K562 (cell line): ENCODE results near the gene PLPPR1. TPM values are rescaled to one million over a fixed set of nuclear protein-coding genes. Genes with fewer than 3 reads are reported as not detected.

ENCODE experiments used
- ATAC-seq: fragments of 200-7000 bp; cut with Tn5 transposase; 3 replicates; pipeline ENCODE4 v1.9.1; 2020; ENCODE audit warnings: moderate library complexity
- BruUV-seq: library from RNA; stranded (reverse); fragments of 400-500 nt; replicated peaks from 2 replicates; lab custom pipeline; 2021; lab: Mats Ljungman, UMichigan
- CTCF ChIA-PET: fragments of 300-600 bp; formaldehyde crosslinking; extraction: SDS; loops from one replicate; lab custom pipeline; 2021; ENCODE audit warnings: low intra/inter-chr PET ratio; lab: Yijun Ruan, JAX
- POLR2A ChIA-PET: fragments of 300-600, 350-650 bp; sonication (Branson Sonifier 250); formaldehyde crosslinking; extraction: SDS; loops from one replicate; lab custom pipeline; 2021; ENCODE audit warnings: antibody characterized with exemption, inconsistent platforms; lab: Yijun Ruan, JAX
- DNase-seq, 4 experiments: peaks; one replicate each; pipeline versions ENCODE4 v3.0.0 to v3.0.0-alpha.2; 2011 to 2018; ENCODE audit warnings: low spot score in 3 of 4, mixed read lengths in 3 of 4; ENCODE audit errors: extremely low read depth in 1 of 4
- FAIRE-seq: peaks from 2 replicates; lab custom pipeline; 2011; peaks lifted over from hg19 to GRCh38; lab: Jason Lieb, UNC
- H2AFZ ChIP-seq: 2 replicates; pipeline ENCODE4 v1.6.0; 2011; ENCODE audit warnings: low read depth, low read length, control low read depth, inconsistent platforms
- H3K27ac ChIP-seq: fragments of 200-600 bp; 3 replicates; pipeline ENCODE4 v1.8.0; 2011; ENCODE audit warnings: low read depth, mild to moderate bottlenecking, control low read depth, inconsistent platforms, low read length, moderate library complexity, mixed read lengths; ENCODE audit errors: extremely low read depth
- H3K27me3 ChIP-seq, 2 experiments: fragments of 300-600 bp in 1 of 2; 2 replicates in 1 of 2; 3 replicates in 1 of 2; pipeline versions ENCODE4 v1.6.0 to v1.8.0; 2011; ENCODE audit warnings: inconsistent platforms in 2 of 2, low read length in 2 of 2, mild to moderate bottlenecking in 1 of 2, mixed read lengths in 1 of 2, moderate library complexity in 1 of 2; ENCODE audit not compliant: control insufficient read depth in 2 of 2, insufficient read depth in 2 of 2
- H3K36me3 ChIP-seq: fragments of 300-600 bp; 3 replicates; pipeline ENCODE4 v1.8.0; 2011; ENCODE audit warnings: mild to moderate bottlenecking, low read length, inconsistent platforms; ENCODE audit not compliant: control insufficient read depth, insufficient read depth
- H3K4me1 ChIP-seq, 2 experiments: fragments of 200-600 bp in 1 of 2; replicated peaks in 1 of 2; 2 replicates in 1 of 2; 3 replicates in 1 of 2; pipeline versions ENCODE4 v1.5.1 to v1.8.0; 2011; ENCODE audit warnings: inconsistent platforms in 2 of 2, low read length in 2 of 2, mild to moderate bottlenecking in 1 of 2, mixed read lengths in 1 of 2, moderate library complexity in 1 of 2; ENCODE audit not compliant: control insufficient read depth in 2 of 2, insufficient read depth in 2 of 2
- H3K4me2 ChIP-seq: 2 replicates; pipeline ENCODE4 v1.6.1; 2011; ENCODE audit warnings: low read length, control low read depth, inconsistent platforms, mixed read lengths; ENCODE audit not compliant: insufficient read depth
- H3K4me3 ChIP-seq: fragments of 200-600 bp; sonication (generic), shearing (Covaris generic); 2 replicates; pipeline ENCODE4 v1.5.1; 2016; ENCODE audit warnings: control low read depth, inconsistent platforms
- H3K79me2 ChIP-seq: fragments of 200-600 bp; 3 replicates; pipeline ENCODE4 v1.8.0; 2011; ENCODE audit warnings: low read length, inconsistent platforms; ENCODE audit not compliant: control insufficient read depth, insufficient read depth
- H3K9ac ChIP-seq, 2 experiments: 2 replicates each; pipeline versions ENCODE4 v1.6.0 to v1.6.1; 2011; ENCODE audit warnings: low read depth in 2 of 2, low read length in 2 of 2, control low read depth in 1 of 2, inconsistent platforms in 1 of 2, mild to moderate bottlenecking in 1 of 2, mixed read lengths in 1 of 2; ENCODE audit not compliant: insufficient read depth in 1 of 2
- H3K9me1 ChIP-seq: one replicate; pipeline ENCODE4 v1.6.0; 2011; ENCODE audit warnings: inconsistent platforms, mild to moderate bottlenecking, low read length, moderate library complexity; ENCODE audit not compliant: control insufficient read depth, insufficient read depth
- H3K9me3 ChIP-seq: replicated peaks from 2 replicates; pipeline ENCODE4 v1.5.1; 2011; ENCODE audit warnings: low read depth, low read length, inconsistent platforms; ENCODE audit not compliant: control insufficient read depth, insufficient read depth
- H4K20me1 ChIP-seq: replicated peaks from 2 replicates; pipeline ENCODE4 v1.6.1; 2011; ENCODE audit warnings: low read length, inconsistent platforms, mixed read lengths; ENCODE audit not compliant: control insufficient read depth, insufficient read depth
- ARID3B ChIP-seq: fragments of 250-450 bp; sonication (Bioruptor Pico); IDR thresholded peaks from 2 replicates; pipeline ENCODE4 v1.4.0; 2020; ENCODE audit warnings: borderline replicate concordance
- E2F4 ChIP-seq: sonication (generic); formaldehyde crosslinking; IDR thresholded peaks from 2 replicates; pipeline ENCODE4 v1.8.0; 2022; ENCODE audit warnings: mild to moderate bottlenecking, low read depth, missing genetic modification reagents
- RBBP5 ChIP-seq: fragments of 200-600 bp; sonication (generic); IDR thresholded peaks from 2 replicates; pipeline ENCODE4 v1.6.1; 2012; ENCODE audit warnings: borderline replicate concordance, mild to moderate bottlenecking, low read length, control low read depth, inconsistent platforms; ENCODE audit not compliant: insufficient read depth, poor library complexity, severe bottlenecking
- RBM22 ChIP-seq: fragments of 200-400 bp; formaldehyde crosslinking; IDR thresholded peaks from 2 replicates; pipeline ENCODE4 v1.6.1; 2018; ENCODE audit warnings: low read length, low read depth; ENCODE audit not compliant: poor library complexity, severe bottlenecking
- RFX5 ChIP-seq: IDR thresholded peaks from 2 replicates; pipeline ENCODE4 v1.6.1; 2011; ENCODE audit warnings: low read depth, mild to moderate bottlenecking, improper control_type of control experiment, low read length
- SMAD1 ChIP-seq: fragments of 150-350 bp; IDR thresholded peaks from 2 replicates; pipeline ENCODE4 v1.6.1; 2014; ENCODE audit warnings: low read length, low read depth; ENCODE audit not compliant: partially characterized antibody
- WGBS: fragments of 100-300 bp; shearing (Covaris generic); methylation state at CpG from one replicate; pipeline ENCODE4 v1.1.6; 2016; ENCODE audit warnings: low coverage, mixed read lengths; ENCODE audit not compliant: insufficient coverage; ENCODE audit errors: missing lambda C conversion rate; 5-methylcytosine and 5-hydroxymethylcytosine counted together
- in situ Hi-C: fragments of 300-500 bp; cut with MboI; formaldehyde crosslinking; loops from 4 replicates; pipeline ENCODE4 v1.15.0; 2018; ENCODE audit warnings: inconsistent platforms, mixed read lengths
- intact Hi-C: fragments of 100-400 bp; cut with micrococcal nuclease; formaldehyde crosslinking; loops from 2 replicates; pipeline ENCODE4 v1.14.2; 2022
- polyA plus RNA-seq, 8 experiments: library from polyadenylated mRNA; depleted of rRNA in 4 of 8; stranded (reverse) in 5 of 8; unstranded in 3 of 8; fragments of >200 nt; fragmentation: Nextera tagmentation in 2 of 8; fragmentation: Illumina TruSeq in 1 of 8; extraction: Ambion mirVana in 2 of 8; extraction: Trizol in 1 of 8; gene quantifications; 2 replicates each; pipeline versions ENCODE4 v1.2.1 to v1.2.3, GENCODE V29; 2011 to 2014; ENCODE audit warnings: inconsistent platforms in 1 of 8, missing spikeins in 1 of 8
- total RNA-seq, 7 experiments: library from RNA; depleted of rRNA in 6 of 7; stranded (reverse); fragments of >200 nt in 6 of 7; fragmentation: Illumina TruSeq in 2 of 7; extraction: Trizol in 2 of 7; gene quantifications; 2 replicates each; pipeline versions ENCODE4 v1.2.1 to v1.2.3, GENCODE V29; 2011 to 2021; ENCODE audit warnings: low replicate concordance in 1 of 7

PLPPR1 gene
- total and polyA plus RNA-seq, 9 of the 15 experiments (the other 6 are each of a cell fraction or from before 2014, with no cell fraction given) = not detected

GRCh38 chr9:101311191-101311590, 282.7 kb downstream of the PLPPR1 start:
- no peaks in the 10 kb centered on the region for H3K9me3 ChIP-seq
- POLR2A ChIA-PET = no interaction called here
- no peaks in the 10 kb centered on the region for H3K79me2 ChIP-seq
- DNase-seq = no peak
- H3K4me2 ChIP-seq = no peak overlapping the region
- intact Hi-C loops = loop anchor here (1.0 to 5.0 kb wide), 6 partner anchors 76 to 709 kb away; no protein-coding TSS in a partner anchor
- no peak overlapping the region for H3K4me3 ChIP-seq
- no peak for TF ChIP-seq ARID3B
- no peak for TF ChIP-seq RBBP5
- no peak for TF ChIP-seq RBM22
- TF ChIP-seq SMAD1 = no peak
- no peak for TF ChIP-seq E2F4
- TF ChIP-seq RFX5 = no peak
- TF ChIP-seq, all 486 proteins: peak for 0
- Histone ChIP-seq H2AFZ (no peak overlapping the region), H3K27me3 (peaks cover 0 to 10% of the 10 kb centered on the region in 2 experiments; a peak in 3 of 5 replicates), H3K9ac (no peak overlapping the region), H4K20me1 (no peaks in the 10 kb centered on the region), H3K36me3 (no peaks in the 10 kb centered on the region), H3K9me1 (no peaks in the 10 kb centered on the region), H3K27ac (no peak overlapping the region), H3K4me1 (no peaks in the 10 kb centered on the region)
- no TSS peak for BruUV-seq
- no peak for FAIRE-seq
- WGBS = 0% methylated on average over 2 of the region's 2 CpGs
- in situ Hi-C loops = no loop called here
- no peak for ATAC-seq
- CTCF ChIA-PET = interaction anchor here (1.3 to 2.8 kb wide), 2 partner anchors 597 to 709 kb away, joined by 5 to 19 read pairs; no protein-coding TSS in a partner anchor
